HL-60 (cell line): Measurements from ENCODE around the gene TMIGD2.

Experiments
- POLR2AphosphoS5 ChIP-seq: IDR thresholded peaks from 2 replicates; pipeline ENCODE4 v1.6.1; 2012; ENCODE audit warnings: low read depth
- TF ChIP-seq, protein P1 (sequence below): IDR thresholded peaks from 2 replicates; pipeline ENCODE4 v1.6.1; 2012; ENCODE audit warnings: low read depth; ENCODE audit not compliant: insufficient replicate concordance

DNA sequence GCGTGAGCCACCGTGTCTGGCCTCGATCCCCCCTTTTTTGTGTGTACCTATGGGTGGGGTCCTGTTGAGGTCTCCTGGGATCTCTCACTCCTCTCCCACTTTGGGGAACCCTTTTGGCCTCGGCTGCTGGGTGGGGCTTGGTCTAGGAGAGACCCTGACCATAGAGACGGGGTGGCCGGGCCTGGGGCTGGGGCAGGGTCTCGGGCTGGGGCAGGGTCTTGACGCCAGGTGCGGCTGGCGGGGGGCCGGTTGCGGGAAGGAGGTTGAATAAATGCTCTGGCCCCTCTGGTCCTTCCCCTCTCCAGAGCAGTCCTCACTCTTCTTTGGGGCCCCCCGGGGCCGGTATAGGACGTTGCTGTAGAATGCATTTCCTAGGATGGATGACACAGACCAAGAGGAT lies 9.7 kb downstream of the TMIGD2 start:
- TF ChIP-seq POLR2AphosphoS5, result no peak
- TF ChIP-seq, protein P1, sequence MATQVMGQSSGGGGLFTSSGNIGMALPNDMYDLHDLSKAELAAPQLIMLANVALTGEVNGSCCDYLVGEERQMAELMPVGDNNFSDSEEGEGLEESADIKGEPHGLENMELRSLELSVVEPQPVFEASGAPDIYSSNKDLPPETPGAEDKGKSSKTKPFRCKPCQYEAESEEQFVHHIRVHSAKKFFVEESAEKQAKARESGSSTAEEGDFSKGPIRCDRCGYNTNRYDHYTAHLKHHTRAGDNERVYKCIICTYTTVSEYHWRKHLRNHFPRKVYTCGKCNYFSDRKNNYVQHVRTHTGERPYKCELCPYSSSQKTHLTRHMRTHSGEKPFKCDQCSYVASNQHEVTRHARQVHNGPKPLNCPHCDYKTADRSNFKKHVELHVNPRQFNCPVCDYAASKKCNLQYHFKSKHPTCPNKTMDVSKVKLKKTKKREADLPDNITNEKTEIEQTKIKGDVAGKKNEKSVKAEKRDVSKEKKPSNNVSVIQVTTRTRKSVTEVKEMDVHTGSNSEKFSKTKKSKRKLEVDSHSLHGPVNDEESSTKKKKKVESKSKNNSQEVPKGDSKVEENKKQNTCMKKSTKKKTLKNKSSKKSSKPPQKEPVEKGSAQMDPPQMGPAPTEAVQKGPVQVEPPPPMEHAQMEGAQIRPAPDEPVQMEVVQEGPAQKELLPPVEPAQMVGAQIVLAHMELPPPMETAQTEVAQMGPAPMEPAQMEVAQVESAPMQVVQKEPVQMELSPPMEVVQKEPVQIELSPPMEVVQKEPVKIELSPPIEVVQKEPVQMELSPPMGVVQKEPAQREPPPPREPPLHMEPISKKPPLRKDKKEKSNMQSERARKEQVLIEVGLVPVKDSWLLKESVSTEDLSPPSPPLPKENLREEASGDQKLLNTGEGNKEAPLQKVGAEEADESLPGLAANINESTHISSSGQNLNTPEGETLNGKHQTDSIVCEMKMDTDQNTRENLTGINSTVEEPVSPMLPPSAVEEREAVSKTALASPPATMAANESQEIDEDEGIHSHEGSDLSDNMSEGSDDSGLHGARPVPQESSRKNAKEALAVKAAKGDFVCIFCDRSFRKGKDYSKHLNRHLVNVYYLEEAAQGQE, result no peak
